Natural killer cell (primary cell): ENCODE results near the gene TAS2R60. TPM values are rescaled to one million over a fixed set of nuclear protein-coding genes. Genes with fewer than 3 reads are reported as not detected.

ENCODE experiments used
- ATAC-seq, 3 donors: fragments of 150-1000 bp in 2 of 3; fragments of 200-7000 bp in 1 of 3; cut with Tn5 transposase; 1 replicate in 1 of 3; 2 replicates in 2 of 3; pipeline ENCODE4 v1.10.0; 2021; ENCODE audit warnings: mild to moderate bottlenecking in 2 of 3, moderate library complexity in 2 of 3
- DNase-seq, 2 donors: peaks; one replicate each; pipeline versions ENCODE4 v3.0.0 to v3.0.0-alpha.2; 2013 to 2021; ENCODE audit warnings: mixed read lengths in 1 of 2
- H3K27ac ChIP-seq: one replicate; pipeline ENCODE4 v1.5.1; 2013; ENCODE audit warnings: mild to moderate bottlenecking, low read length
- H3K27me3 ChIP-seq: one replicate; pipeline ENCODE4 v1.6.1; 2013; ENCODE audit warnings: low read length; ENCODE audit not compliant: control insufficient read depth, insufficient read depth
- H3K36me3 ChIP-seq: one replicate; pipeline ENCODE4 v1.6.1; 2013; ENCODE audit warnings: low read length; ENCODE audit not compliant: control insufficient read depth, insufficient read depth
- H3K4me1 ChIP-seq: one replicate; pipeline ENCODE4 v1.6.1; 2013; ENCODE audit warnings: low read length; ENCODE audit not compliant: control insufficient read depth, insufficient read depth
- H3K4me3 ChIP-seq: one replicate; pipeline ENCODE4 v1.5.1; 2013; ENCODE audit warnings: low read length
- H3K9me3 ChIP-seq: one replicate; pipeline ENCODE4 v1.6.1; 2013; ENCODE audit warnings: low read length; ENCODE audit not compliant: control insufficient read depth, insufficient read depth
- H3K27ac Mint-ChIP-seq, 2 donors: one replicate each; pipeline ENCODE4 v1.8.0; 2022; ENCODE audit warnings: mild to moderate bottlenecking in 2 of 2, mixed read lengths in 2 of 2, moderate library complexity in 1 of 2
- H3K27me3 Mint-ChIP-seq, 2 donors: one replicate each; pipeline ENCODE4 v1.8.0; 2022; ENCODE audit warnings: low read depth in 2 of 2, mixed read lengths in 2 of 2
- H3K36me3 Mint-ChIP-seq: one replicate; pipeline ENCODE4 v1.8.0; 2022; ENCODE audit warnings: mixed read lengths
- H3K4me1 Mint-ChIP-seq, 2 donors: one replicate each; pipeline ENCODE4 v1.8.0; 2022; ENCODE audit warnings: mixed read lengths in 2 of 2
- H3K4me3 Mint-ChIP-seq: one replicate; pipeline ENCODE4 v1.8.0; 2022; ENCODE audit warnings: mild to moderate bottlenecking, moderate library complexity, mixed read lengths
- H3K9me3 Mint-ChIP-seq, 2 donors: one replicate each; pipeline ENCODE4 v1.8.0; 2022; ENCODE audit warnings: mixed read lengths in 2 of 2
- CTCF ChIP-seq: fragments of 200-600 bp; IDR thresholded peaks from one replicate; pipeline ENCODE4 v1.8.0; 2022; ENCODE audit warnings: antibody characterized with exemption
- WGBS: methylation state at CpG from one replicate; pipeline ENCODE4 v1.1.7; 2013; ENCODE audit warnings: missing lambda C conversion rate; ENCODE audit not compliant: insufficient coverage; 5-methylcytosine and 5-hydroxymethylcytosine counted together
- intact Hi-C: fragments of 100-400 bp; cut with micrococcal nuclease; formaldehyde crosslinking; loops from one replicate; pipeline ENCODE4 v1.14.2; 2022
- total RNA-seq, 4 donors: library from RNA; stranded (reverse); fragments of 120-200 nt in 1 of 4; gene quantifications; one replicate each; pipeline versions ENCODE4 v1.2.3 to v1.2.4, GENCODE V29; 2013 to 2022

The TAS2R60 gene
- total RNA-seq, 3 donors from 2014 or later (not counting 1 experiment from before 2014, with no cell fraction given): 0.40 TPM; not detected in 2

- no peak for DNase-seq
- intact Hi-C loops: no loop called here
- H3K27me3 Mint-ChIP-seq: peaks cover 7 to 16% of the 10 kb centered on the region in 2 donors
- peaks cover 0 to 8% of the 10 kb centered on the region in 2 donors for H3K4me1 Mint-ChIP-seq
- Histone ChIP-seq H3K4me1 (no peaks in the 10 kb centered on the region), H3K27ac (no peak overlapping the region), H3K4me3 (no peak overlapping the region), H3K27me3 (no peaks in the 10 kb centered on the region), H3K36me3 (no peaks in the 10 kb centered on the region), H3K9me3 (no peaks in the 10 kb centered on the region)
- ATAC-seq: no peak
- no peaks in the 10 kb centered on the region for H3K9me3 Mint-ChIP-seq
- WGBS: 85% methylated on average over 3 of the region's 4 CpGs
- no peaks in the 10 kb centered on the region for H3K36me3 Mint-ChIP-seq
- no peak overlapping the region for H3K27ac Mint-ChIP-seq
- no peak for TF ChIP-seq CTCF
- H3K4me3 Mint-ChIP-seq: no peak overlapping the region
Observed at GRCh38 chr7:143433759-143434158, 9.5 kb upstream of the TAS2R60 start.

- Histone ChIP-seq H3K4me1 (no peaks in the 10 kb centered on the region), H3K27ac (no peak overlapping the region), H3K9me3 (no peaks in the 10 kb centered on the region), H3K36me3 (no peaks in the 10 kb centered on the region), H3K4me3 (no peak overlapping the region), H3K27me3 (no peaks in the 10 kb centered on the region)
- H3K27ac Mint-ChIP-seq: no peak overlapping the region
- TF ChIP-seq CTCF: no peak
- H3K27me3 Mint-ChIP-seq: peaks cover 7 to 16% of the 10 kb centered on the region in 2 donors
- DNase-seq: no peak
- no peak overlapping the region for H3K4me3 Mint-ChIP-seq
- H3K36me3 Mint-ChIP-seq: no peaks in the 10 kb centered on the region
- H3K4me1 Mint-ChIP-seq: peaks cover 0 to 8% of the 10 kb centered on the region in 2 donors
- WGBS: 95% methylated on average over 9 of the region's 9 CpGs
- intact Hi-C loops: no loop called here
- no peak for ATAC-seq
- no peaks in the 10 kb centered on the region for H3K9me3 Mint-ChIP-seq
Observed at GRCh38 chr7:143434660-143435059, 8.6 kb upstream of the TAS2R60 start.

- TF ChIP-seq CTCF: no peak
- Mint-ChIP-seq H3K4me1 (peaks cover 0 to 8% of the 10 kb centered on the region in 2 donors), H3K27me3 (peaks cover 7 to 11% of the 10 kb centered on the region in 2 donors), H3K27ac (no peak overlapping the region), H3K9me3 (no peaks in the 10 kb centered on the region), H3K36me3 (no peaks in the 10 kb centered on the region), H3K4me3 (no peak overlapping the region)
- no peak overlapping the region for H3K27ac ChIP-seq
- no peak for DNase-seq
- intact Hi-C loops: no loop called here
- no peaks in the 10 kb centered on the region for H3K4me1 ChIP-seq
- H3K36me3 ChIP-seq: no peaks in the 10 kb centered on the region
- H3K4me3 ChIP-seq: no peak overlapping the region
- H3K9me3 ChIP-seq: no peaks in the 10 kb centered on the region
- no peaks in the 10 kb centered on the region for H3K27me3 ChIP-seq
- no peak for ATAC-seq
- WGBS: 91% methylated on average over 2 of the region's 2 CpGs
Observed at GRCh38 chr7:143435266-143435665, 8.0 kb upstream of the TAS2R60 start.

- Mint-ChIP-seq H3K4me3 (no peak overlapping the region), H3K27ac (no peak overlapping the region), H3K4me1 (peaks cover 0 to 8% of the 10 kb centered on the region in 2 donors), H3K27me3 (peaks cover 7 to 8% of the 10 kb centered on the region in 2 donors), H3K36me3 (no peaks in the 10 kb centered on the region), H3K9me3 (no peaks in the 10 kb centered on the region)
- Histone ChIP-seq H3K27ac (no peak overlapping the region), H3K9me3 (no peaks in the 10 kb centered on the region), H3K36me3 (no peaks in the 10 kb centered on the region), H3K4me3 (no peak overlapping the region), H3K4me1 (no peaks in the 10 kb centered on the region), H3K27me3 (no peaks in the 10 kb centered on the region)
- DNase-seq (no peak), ATAC-seq (no peak)
- TF ChIP-seq CTCF: no peak
- 93% methylated on average over 3 of the region's 3 CpGs for WGBS
- intact Hi-C loops: no loop called here
Observed at GRCh38 chr7:143436325-143436946, 6.8 kb upstream of the TAS2R60 start.
